ENCODE results near the gene PIEZO2.

The PIEZO2 gene

GRCh38 chr18:11112286-11112685 is 37.1 kb downstream of the PIEZO2 start:
- DNase-seq (ENCODE audit: low spot score): no peak

- no peak for DNase-seq (ENCODE audit: low spot score)
Observed at GRCh38 chr18:11110509-11110908, 38.9 kb downstream of the PIEZO2 start.

- no peak for DNase-seq (ENCODE audit: low spot score)
Observed at GRCh38 chr18:11108947-11109346, 40.4 kb downstream of the PIEZO2 start.

GRCh38 chr18:11106894-11107293 is 42.5 kb downstream of the PIEZO2 start:
- DNase-seq (ENCODE audit: low spot score): no peak

- DNase-seq (ENCODE audit: low spot score): no peak
Observed at GRCh38 chr18:11105463-11105862, 43.9 kb downstream of the PIEZO2 start.

- DNase-seq (ENCODE audit: low spot score): no peak
Observed at GRCh38 chr18:11104307-11104706, 45.1 kb downstream of the PIEZO2 start.

GRCh38 chr18:11096839-11097750 is 52.3 kb downstream of the PIEZO2 start:
- peak; percentile 56 for DNase-seq (ENCODE audit: low spot score)

- no peak for DNase-seq (ENCODE audit: low spot score)
Observed at GRCh38 chr18:11096411-11096810, 53.0 kb downstream of the PIEZO2 start.

GRCh38 chr18:11095674-11096293 is 53.6 kb downstream of the PIEZO2 start:
- DNase-seq (ENCODE audit: low spot score): no peak

GRCh38 chr18:11095211-11095610 is 54.2 kb downstream of the PIEZO2 start:
- no peak for DNase-seq (ENCODE audit: low spot score)

- DNase-seq (ENCODE audit: low spot score): no peak
Observed at GRCh38 chr18:11091746-11092145, 57.6 kb downstream of the PIEZO2 start.

GRCh38 chr18:11089931-11090715 is 59.2 kb downstream of the PIEZO2 start:
- no peak for DNase-seq (ENCODE audit: low spot score)

- DNase-seq (ENCODE audit: low spot score): no peak
Observed at GRCh38 chr18:11081009-11081532, 68.3 kb downstream of the PIEZO2 start.

GRCh38 chr18:11078491-11078890 is 70.9 kb downstream of the PIEZO2 start:
- no peak for DNase-seq (ENCODE audit: low spot score)

- DNase-seq (ENCODE audit: low spot score): no peak
Observed at GRCh38 chr18:11077548-11078187, 71.7 kb downstream of the PIEZO2 start.

- no peak for DNase-seq (ENCODE audit: low spot score)
Observed at GRCh38 chr18:11074889-11075288, 74.5 kb downstream of the PIEZO2 start.

GRCh38 chr18:11073971-11074370 is 75.4 kb downstream of the PIEZO2 start:
- DNase-seq (ENCODE audit: low spot score): no peak

- DNase-seq (ENCODE audit: low spot score): no peak
Observed at GRCh38 chr18:11072632-11073031, 76.7 kb downstream of the PIEZO2 start.

GRCh38 chr18:11071300-11071699 is 78.1 kb downstream of the PIEZO2 start:
- DNase-seq (ENCODE audit: low spot score): no peak

GRCh38 chr18:11070593-11070992 is 78.8 kb downstream of the PIEZO2 start:
- no peak for DNase-seq (ENCODE audit: low spot score)

GRCh38 chr18:11066038-11066437 is 83.3 kb downstream of the PIEZO2 start:
- DNase-seq (ENCODE audit: low spot score): no peak
